Endothelial cell of umbilical vein (primary cell): ENCODE data around the gene HIVEP3. TPM values are rescaled to one million over a fixed set of nuclear protein-coding genes. Genes with fewer than 3 reads are reported as not detected.

Experiments
- BruUV-seq: library from RNA; stranded (reverse); fragments of 400-500 nt; replicated peaks from 2 replicates; lab custom pipeline; 2021; lab: Mats Ljungman, UMichigan
- CTCF ChIA-PET: fragments of 300-600, 350-600 bp; sonication (Branson Sonifier 250); formaldehyde crosslinking; loops from one replicate; lab custom pipeline; 2021; ENCODE audit warnings: antibody characterized with exemption, inconsistent platforms; lab: Charles Lee
- POLR2A ChIA-PET: fragments of 300-600, 350-600 bp; sonication (Branson Sonifier 250); formaldehyde crosslinking; loops from one replicate; lab custom pipeline; 2021; ENCODE audit warnings: antibody characterized with exemption, inconsistent platforms; lab: Charles Lee
- DNase-seq: peaks from one replicate; pipeline ENCODE4 v3.0.0-alpha.2; 2011; ENCODE audit warnings: low read depth, low spot score
- FAIRE-seq: peaks from 2 replicates; lab custom pipeline; 2011; peaks lifted over from hg19 to GRCh38; lab: Jason Lieb, UNC
- H2AFZ ChIP-seq: 2 replicates; pipeline ENCODE4 v1.6.0; 2012; ENCODE audit warnings: low read depth, low read length, control low read depth, inconsistent platforms
- H3K27ac ChIP-seq: 2 replicates; pipeline ENCODE4 v1.5.1; 2011; ENCODE audit warnings: low read depth, mild to moderate bottlenecking, control low read depth, low read length, moderate library complexity; ENCODE audit not compliant: insufficient read depth
- H3K27me3 ChIP-seq, 2 experiments: 2 replicates each; pipeline versions ENCODE4 v1.6.0 to v1.6.1; 2011; ENCODE audit warnings: low read length in 2 of 2, mixed read lengths in 1 of 2; ENCODE audit not compliant: control insufficient read depth in 2 of 2, insufficient read depth in 2 of 2
- H3K36me3 ChIP-seq, 2 experiments: 2 replicates in 1 of 2; 3 replicates in 1 of 2; pipeline ENCODE4 v1.5.1; 2011; ENCODE audit warnings: low read length in 2 of 2, mild to moderate bottlenecking in 1 of 2, moderate library complexity in 1 of 2; ENCODE audit not compliant: control insufficient read depth in 2 of 2, insufficient read depth in 2 of 2; ENCODE audit errors: extremely low read depth in 1 of 2
- H3K4me1 ChIP-seq: 3 replicates; pipeline ENCODE4 v1.5.1; 2011; ENCODE audit warnings: mild to moderate bottlenecking, low read length; ENCODE audit not compliant: control insufficient read depth, insufficient read depth; ENCODE audit errors: extremely low read depth
- H3K4me2 ChIP-seq: 2 replicates; pipeline ENCODE4 v1.6.1; 2011; ENCODE audit warnings: low read length, control low read depth, mixed read lengths; ENCODE audit not compliant: insufficient read depth
- H3K4me3 ChIP-seq, 3 experiments: fragments of 200-600 bp in 1 of 3; sonication (generic), shearing (Covaris generic) in 1 of 3; replicated peaks in 1 of 3; 2 replicates each; pipeline ENCODE4 v1.5.1; 2011 to 2016; ENCODE audit warnings: control low read depth in 3 of 3, low read length in 3 of 3, mild to moderate bottlenecking in 2 of 3, inconsistent platforms in 1 of 3, low read depth in 1 of 3, moderate library complexity in 1 of 3; ENCODE audit not compliant: insufficient read depth in 1 of 3
- H3K79me2 ChIP-seq: 2 replicates; pipeline ENCODE4 v1.6.0; 2012; ENCODE audit warnings: low read length, inconsistent platforms; ENCODE audit not compliant: control insufficient read depth, insufficient read depth
- H3K9ac ChIP-seq: replicated peaks from 2 replicates; pipeline ENCODE3; 2011; ENCODE audit warnings: low read length, control low read depth; ENCODE audit not compliant: insufficient read depth; ENCODE audit errors: extremely low read depth
- H3K9me1 ChIP-seq: replicated peaks from 3 replicates; pipeline ENCODE4 v1.6.0; 2011; ENCODE audit warnings: mild to moderate bottlenecking, low read length; ENCODE audit not compliant: control insufficient read depth, insufficient read depth; ENCODE audit errors: extremely low read depth
- H3K9me3 ChIP-seq: replicated peaks from 2 replicates; pipeline ENCODE4 v1.5.1; 2012; ENCODE audit warnings: low read length, inconsistent platforms; ENCODE audit not compliant: control insufficient read depth, insufficient read depth
- H4K20me1 ChIP-seq: replicated peaks from 2 replicates; pipeline ENCODE3; 2011; ENCODE audit warnings: mild to moderate bottlenecking, low read length; ENCODE audit not compliant: control insufficient read depth, insufficient read depth; ENCODE audit errors: extremely low read depth
- EZH2 ChIP-seq: IDR thresholded peaks from 2 replicates; pipeline ENCODE4 v1.6.1; 2012; ENCODE audit warnings: borderline replicate concordance, low read depth, mild to moderate bottlenecking, moderate library complexity, low read length, inconsistent platforms; ENCODE audit not compliant: severe bottlenecking
- FOS ChIP-seq: IDR thresholded peaks from 2 replicates; pipeline ENCODE4 v1.6.1; 2011; ENCODE audit warnings: mild to moderate bottlenecking, low read length, moderate library complexity, borderline replicate concordance; ENCODE audit not compliant: insufficient read depth
- GATA2 ChIP-seq: IDR thresholded peaks from 2 replicates; pipeline ENCODE4 v1.7.0; 2011; ENCODE audit warnings: low read depth, mild to moderate bottlenecking, moderate library complexity, mixed read lengths, low read length; ENCODE audit not compliant: insufficient read length, insufficient read depth
- JUN ChIP-seq: IDR thresholded peaks from 2 replicates; pipeline ENCODE4 v1.6.1; 2011; ENCODE audit warnings: borderline replicate concordance, low read depth; ENCODE audit not compliant: insufficient read length, insufficient read depth
- MYC ChIP-seq: IDR thresholded peaks from one replicate; pipeline ENCODE4 v1.6.1; 2011; ENCODE audit warnings: mild to moderate bottlenecking, low read depth, low read length
- POLR2A ChIP-seq: IDR thresholded peaks from 2 replicates; pipeline ENCODE4 v1.6.1; 2012; ENCODE audit warnings: low read depth, mild to moderate bottlenecking, control low read depth, low read length
- POLR2AphosphoS5 ChIP-seq: IDR thresholded peaks from 2 replicates; pipeline ENCODE4 v1.6.1; 2012; ENCODE audit warnings: low read depth, mild to moderate bottlenecking, control low read depth, low read length, moderate library complexity; ENCODE audit not compliant: insufficient read depth
- dilution Hi-C: fragments of 300-500 bp; cut with MboI; formaldehyde crosslinking; loops from one replicate; pipeline ENCODE4 v1.15.0; 2019; ENCODE audit warnings: low sequenced_read_pairs; ENCODE audit not compliant: extremely low pct_ligation_motif_present
- intact Hi-C: fragments of 100-400 bp; cut with micrococcal nuclease; formaldehyde crosslinking; loops from one replicate; pipeline ENCODE4 v1.10.0; 2022
- polyA plus RNA-seq, 4 experiments: library from polyadenylated mRNA; depleted of rRNA in 3 of 4; stranded (reverse) in 3 of 4; unstranded in 1 of 4; fragments of >200 nt; gene quantifications; 2 replicates each; pipeline versions ENCODE4 v1.2.1 to v1.2.3, GENCODE V29; 2011 to 2012; ENCODE audit warnings: missing spikeins in 1 of 4
- total RNA-seq: library from RNA; stranded (reverse); gene quantifications from 2 replicates; pipeline ENCODE4 v1.2.3, GENCODE V29; 2021
- TF ChIP-seq, protein P1 (sequence below): IDR thresholded peaks from 2 replicates; pipeline ENCODE4 v1.6.1; 2011; ENCODE audit not compliant: insufficient read depth, insufficient read length
- TF ChIP-seq, protein P2 (sequence below), 2 donors: IDR thresholded peaks; 1 replicate in 1 of 2; 2 replicates in 1 of 2; pipeline ENCODE4 v1.5.1; 2011; ENCODE audit warnings: low read length in 2 of 2, mild to moderate bottlenecking in 2 of 2, moderate library complexity in 2 of 2, control low read depth in 1 of 2, inconsistent platforms in 1 of 2, low read depth in 1 of 2; ENCODE audit not compliant: insufficient read depth in 1 of 2; ENCODE audit errors: extremely low read depth in 1 of 2

HIVEP3 gene
- total and polyA plus RNA-seq, 2 donors (not counting 3 experiments of a cell fraction or from before 2014, with no cell fraction given) = 3.4 to 4.0 TPM

DNA sequence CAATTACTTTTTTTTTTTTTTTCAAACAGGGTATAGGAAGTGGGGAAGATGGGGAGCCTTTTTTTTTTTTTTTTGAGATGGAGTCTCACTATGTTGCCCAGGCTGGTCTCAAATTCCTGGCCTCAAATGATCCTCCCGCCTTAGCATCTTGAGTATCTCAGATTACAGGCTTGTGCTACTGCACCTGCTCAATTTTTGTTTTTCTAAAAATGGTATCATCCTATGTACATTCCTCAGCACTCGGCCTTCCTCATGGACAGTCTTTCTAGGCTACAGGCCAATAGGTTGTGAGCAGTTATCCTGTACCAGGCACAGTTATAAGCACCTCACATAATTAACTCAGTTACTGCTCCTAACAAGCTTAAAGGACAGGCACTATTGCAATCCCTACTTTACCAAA lies 302.2 kb downstream of the HIVEP3 start:
- Histone ChIP-seq H3K9me1 (no peaks in the 10 kb centered on the region), H3K27me3 (no peaks in the 10 kb centered on the region), H2AFZ (no peak overlapping the region), H3K9me3 (no peaks in the 10 kb centered on the region), H3K27ac (no peak overlapping the region), H3K9ac (no peak overlapping the region), H3K79me2 (no peaks in the 10 kb centered on the region), H3K4me1 (peaks cover 4% of the 10 kb centered on the region), H3K4me3 (no peak overlapping the region), H4K20me1 (no peaks in the 10 kb centered on the region), H3K36me3 (no peaks in the 10 kb centered on the region), H3K4me2 (no peak overlapping the region)
- FAIRE-seq (peak; percentile 18), DNase-seq (no peak)
- TF ChIP-seq EZH2 (no peak), POLR2A (no peak), JUN (no peak), MYC (no peak), FOS (no peak), GATA2 (no peak), POLR2AphosphoS5 (no peak)
- TF ChIP-seq, protein P1, sequence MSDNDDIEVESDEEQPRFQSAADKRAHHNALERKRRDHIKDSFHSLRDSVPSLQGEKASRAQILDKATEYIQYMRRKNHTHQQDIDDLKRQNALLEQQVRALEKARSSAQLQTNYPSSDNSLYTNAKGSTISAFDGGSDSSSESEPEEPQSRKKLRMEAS = no peak
- TF ChIP-seq, protein P2, sequence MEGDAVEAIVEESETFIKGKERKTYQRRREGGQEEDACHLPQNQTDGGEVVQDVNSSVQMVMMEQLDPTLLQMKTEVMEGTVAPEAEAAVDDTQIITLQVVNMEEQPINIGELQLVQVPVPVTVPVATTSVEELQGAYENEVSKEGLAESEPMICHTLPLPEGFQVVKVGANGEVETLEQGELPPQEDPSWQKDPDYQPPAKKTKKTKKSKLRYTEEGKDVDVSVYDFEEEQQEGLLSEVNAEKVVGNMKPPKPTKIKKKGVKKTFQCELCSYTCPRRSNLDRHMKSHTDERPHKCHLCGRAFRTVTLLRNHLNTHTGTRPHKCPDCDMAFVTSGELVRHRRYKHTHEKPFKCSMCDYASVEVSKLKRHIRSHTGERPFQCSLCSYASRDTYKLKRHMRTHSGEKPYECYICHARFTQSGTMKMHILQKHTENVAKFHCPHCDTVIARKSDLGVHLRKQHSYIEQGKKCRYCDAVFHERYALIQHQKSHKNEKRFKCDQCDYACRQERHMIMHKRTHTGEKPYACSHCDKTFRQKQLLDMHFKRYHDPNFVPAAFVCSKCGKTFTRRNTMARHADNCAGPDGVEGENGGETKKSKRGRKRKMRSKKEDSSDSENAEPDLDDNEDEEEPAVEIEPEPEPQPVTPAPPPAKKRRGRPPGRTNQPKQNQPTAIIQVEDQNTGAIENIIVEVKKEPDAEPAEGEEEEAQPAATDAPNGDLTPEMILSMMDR (IDR thresholded peaks at IDR 0.05; ENCODE audit: extremely low read depth in 1 of 2, insufficient read depth in 1 of 2, low read depth in 1 of 2, low read length in 2 of 2) = no peak
- intact Hi-C loops (no loop called here), dilution Hi-C loops (no loop called here)
- POLR2A ChIA-PET = no interaction called here
- BruUV-seq = no TSS peak
- CTCF ChIA-PET = no interaction called here
